Measurements from ENCODE around the gene ARHGAP26. TPM values are rescaled to one million over a fixed set of nuclear protein-coding genes. Genes with fewer than 3 reads are reported as not detected.

Gene ARHGAP26
- total RNA-seq, 2 experiments from 2014 or later = 12.8 to 15.4 TPM

DNA sequence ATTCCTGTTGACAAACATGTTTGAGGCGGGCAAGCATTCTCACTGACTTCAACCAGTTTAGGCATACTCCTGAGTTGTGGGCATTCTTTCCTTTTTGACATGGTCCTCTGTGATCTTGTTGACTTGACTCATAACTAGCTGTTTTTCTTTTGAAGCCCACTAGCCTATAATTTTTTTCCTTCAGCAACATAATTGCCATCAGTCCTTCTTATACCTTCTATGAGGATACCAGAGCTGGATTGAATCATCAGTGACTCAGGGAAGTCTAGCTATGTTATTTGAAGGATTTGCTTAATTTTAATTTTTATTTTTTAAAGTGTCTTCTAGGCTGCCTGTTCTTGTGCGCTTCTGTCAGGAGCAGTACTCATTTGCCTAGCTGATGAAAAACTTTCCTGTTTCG is 373.8 kb downstream of the ARHGAP26 start:
- intact Hi-C loops (cut with DNase I, micrococcal nuclease) = no loop called here
- Mint-ChIP-seq H3K4me1 (peaks cover 6% of the 10 kb centered on the region), H3K36me3 (ENCODE audit: low read depth) (peaks cover 6% of the 10 kb centered on the region), H3K9me3 (ENCODE audit: low read depth) (no peaks in the 10 kb centered on the region), H3K4me3 (no peak overlapping the region), H3K27ac (no peak overlapping the region), H3K27me3 (no peaks in the 10 kb centered on the region)
- ChIA-PET CTCF (interaction anchor here (0.7 kb wide), 1 partner anchor 458 kb away, joined by 3 read pairs; the partner anchor contains the start of gene FGF1), POLR2A (no interaction called here)
- DNase-seq (no peak), ATAC-seq (no peak)

DNA sequence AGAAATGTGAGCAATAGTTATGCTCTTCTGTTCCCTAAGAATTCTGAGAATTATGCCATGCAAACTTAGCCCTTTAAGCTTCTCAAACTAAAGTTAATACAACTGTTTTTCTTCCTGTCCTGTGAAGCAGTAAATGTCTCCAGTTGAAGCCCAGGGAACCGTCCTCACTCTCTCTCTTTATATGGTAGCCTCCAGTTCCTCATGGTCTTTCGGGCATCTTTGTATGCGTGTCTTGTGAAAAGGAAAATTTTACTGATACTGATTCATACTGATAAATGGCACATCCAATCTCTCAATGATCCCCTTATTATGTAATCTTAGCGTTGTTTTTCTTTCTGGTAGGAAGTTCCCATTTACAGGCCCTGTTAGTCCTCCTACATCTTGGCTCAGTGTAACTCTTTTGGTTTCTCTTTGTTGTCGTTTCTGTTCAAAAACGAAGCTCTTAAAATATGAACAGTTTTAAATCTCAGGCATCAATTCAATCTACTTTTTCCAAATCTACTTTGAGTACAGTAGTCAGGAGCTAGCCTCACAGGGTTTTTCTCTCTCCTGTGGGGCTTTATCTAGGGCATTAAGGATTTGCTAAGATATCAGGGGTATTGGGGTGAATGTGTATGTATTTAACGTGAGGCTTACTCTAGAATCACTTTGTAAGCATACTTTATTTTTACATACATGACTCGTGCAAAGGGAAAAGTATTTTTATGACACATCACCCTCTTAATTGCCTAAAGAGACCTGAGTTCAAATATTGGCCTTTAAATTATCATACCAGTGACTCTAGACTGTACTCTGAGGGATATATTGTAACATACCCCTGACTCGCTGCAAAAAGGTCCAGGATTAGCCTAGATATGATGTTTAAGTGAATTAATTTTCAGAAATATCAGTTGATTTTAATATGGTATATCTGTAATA is 375.3 kb downstream of the ARHGAP26 start:
- peaks cover 6% of the 10 kb centered on the region for H3K36me3 Mint-ChIP-seq (ENCODE audit: low read depth)
- CTCF ChIA-PET = interaction anchor here (0.7 to 1.0 kb wide), 3 partner anchors 38 to 412 kb away, joined by 3 read pairs; no protein-coding TSS in a partner anchor
- POLR2A ChIA-PET = interaction anchor here (0.6 kb wide), 1 partner anchor 95 kb away, joined by 5 read pairs; no protein-coding TSS in a partner anchor
- peak; percentile 26 for ATAC-seq
- no peaks in the 10 kb centered on the region for H3K9me3 Mint-ChIP-seq (ENCODE audit: low read depth)
- no peaks in the 10 kb centered on the region for H3K27me3 Mint-ChIP-seq
- DNase-seq = no peak
- no peak overlapping the region for H3K4me3 Mint-ChIP-seq
- intact Hi-C loops (cut with DNase I, micrococcal nuclease) = no loop called here
- H3K4me1 Mint-ChIP-seq = peaks cover 6% of the 10 kb centered on the region
- peak overlapping the region; percentile 18 for H3K27ac Mint-ChIP-seq

DNA sequence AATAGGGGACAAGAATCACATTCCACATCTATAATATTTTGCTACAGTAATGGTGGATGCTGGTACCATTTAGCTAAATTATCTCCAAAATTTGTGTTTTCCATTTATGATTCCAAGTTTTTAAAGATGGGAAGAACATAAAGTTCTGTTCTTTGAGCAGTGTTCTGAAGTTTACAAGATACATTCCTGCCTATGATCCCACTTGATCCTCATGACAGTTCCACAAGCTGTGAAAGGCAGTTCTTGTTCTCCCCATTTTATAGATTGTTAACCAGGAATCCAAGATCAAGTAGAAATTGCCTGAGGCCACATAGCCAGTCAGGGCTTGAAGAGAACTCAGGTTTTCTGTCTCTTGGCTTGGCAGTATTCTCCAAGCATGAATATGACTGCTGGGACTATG is 376.0 kb downstream of the ARHGAP26 start:
- H3K27me3 Mint-ChIP-seq = no peaks in the 10 kb centered on the region
- H3K36me3 Mint-ChIP-seq (ENCODE audit: low read depth) = peaks cover 6% of the 10 kb centered on the region
- no peak for ATAC-seq
- H3K4me1 Mint-ChIP-seq = peaks cover 6% of the 10 kb centered on the region
- ChIA-PET POLR2A (interaction anchor here (0.6 kb wide), 1 partner anchor 96 kb away, joined by 5 read pairs; no protein-coding TSS in a partner anchor), CTCF (interaction anchor here (1.0 kb wide), 1 partner anchor 37 kb away, joined by 3 read pairs; no protein-coding TSS in a partner anchor)
- no peak overlapping the region for H3K4me3 Mint-ChIP-seq
- intact Hi-C loops (cut with DNase I, micrococcal nuclease) = no loop called here
- H3K27ac Mint-ChIP-seq = no peak overlapping the region
- no peaks in the 10 kb centered on the region for H3K9me3 Mint-ChIP-seq (ENCODE audit: low read depth)
- no peak for DNase-seq

DNA sequence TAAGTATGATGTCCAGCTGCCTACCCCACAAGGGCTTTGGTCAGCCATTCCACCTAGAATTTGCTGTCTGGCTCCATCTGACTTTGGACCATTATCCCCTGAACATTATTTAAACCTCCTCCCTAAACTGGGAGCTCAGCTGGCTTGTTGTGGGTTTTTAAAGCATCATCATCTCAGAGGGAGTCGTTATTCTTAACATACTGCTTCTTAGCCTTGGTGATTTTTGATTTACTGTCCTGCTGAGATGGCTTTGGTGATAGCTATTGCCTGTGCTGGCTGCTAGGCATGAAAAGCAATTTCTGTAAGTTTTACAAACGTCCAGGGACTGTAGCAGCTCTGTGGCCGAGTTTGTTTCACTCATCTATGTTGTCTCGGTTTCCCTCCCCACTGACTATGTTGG is 377.2 kb downstream of the ARHGAP26 start:
- H3K9me3 Mint-ChIP-seq (ENCODE audit: low read depth) = no peaks in the 10 kb centered on the region
- no peak for ATAC-seq
- H3K4me1 Mint-ChIP-seq = peaks cover 6% of the 10 kb centered on the region
- ChIA-PET CTCF (no interaction called here), POLR2A (no interaction called here)
- intact Hi-C loops (cut with DNase I, micrococcal nuclease) = no loop called here
- H3K4me3 Mint-ChIP-seq = no peak overlapping the region
- no peak overlapping the region for H3K27ac Mint-ChIP-seq
- H3K27me3 Mint-ChIP-seq = no peaks in the 10 kb centered on the region
- DNase-seq = no peak
- H3K36me3 Mint-ChIP-seq (ENCODE audit: low read depth) = peaks cover 8% of the 10 kb centered on the region

DNA sequence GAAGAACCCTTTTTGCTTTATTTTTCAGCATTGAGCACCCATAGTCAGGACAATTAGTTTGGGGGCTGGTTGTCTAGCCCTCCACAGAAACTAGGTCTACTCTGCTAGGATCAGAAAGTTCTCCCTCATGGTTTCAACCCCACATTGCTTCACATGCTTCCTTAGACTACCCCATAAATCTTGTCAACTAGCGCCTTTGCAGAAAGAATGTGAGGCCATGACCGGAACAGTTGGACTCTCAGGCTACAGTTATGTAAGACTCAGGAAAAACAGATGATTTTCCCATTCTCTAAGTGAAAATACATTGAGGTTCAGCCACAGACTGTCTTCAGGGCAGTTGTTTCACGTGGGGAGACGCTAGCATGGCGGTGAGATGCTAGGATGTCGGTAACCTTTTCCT is 377.7 kb downstream of the ARHGAP26 start:
- Mint-ChIP-seq H3K36me3 (ENCODE audit: low read depth) (peaks cover 8% of the 10 kb centered on the region), H3K9me3 (ENCODE audit: low read depth) (no peaks in the 10 kb centered on the region), H3K27ac (no peak overlapping the region), H3K4me3 (no peak overlapping the region), H3K4me1 (peaks cover 6% of the 10 kb centered on the region), H3K27me3 (no peaks in the 10 kb centered on the region)
- ChIA-PET POLR2A (no interaction called here), CTCF (no interaction called here)
- ATAC-seq (no peak), DNase-seq (no peak)
- intact Hi-C loops (cut with DNase I, micrococcal nuclease) = no loop called here

DNA sequence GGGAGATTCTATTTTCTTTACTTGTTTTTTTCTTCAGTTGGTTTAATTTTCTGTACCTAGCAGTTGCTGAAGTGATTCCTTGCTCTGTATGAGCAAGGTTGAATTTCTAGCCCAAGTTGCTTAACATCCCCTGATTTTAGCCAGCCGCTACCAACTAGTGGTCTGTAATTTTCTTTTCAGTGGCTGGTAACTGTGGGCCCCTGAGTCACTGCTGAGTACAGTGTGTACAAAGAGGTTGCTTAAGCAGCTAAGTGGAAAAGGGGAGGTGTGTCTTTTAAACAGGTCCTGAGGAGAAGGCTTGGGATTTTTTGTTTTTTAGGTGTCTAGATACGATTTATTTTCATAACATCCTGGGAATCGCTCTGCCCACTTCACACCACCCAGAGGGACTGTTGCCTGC is 378.6 kb downstream of the ARHGAP26 start:
- no peak overlapping the region for H3K4me3 Mint-ChIP-seq
- H3K9me3 Mint-ChIP-seq (ENCODE audit: low read depth) = no peaks in the 10 kb centered on the region
- DNase-seq = no peak
- POLR2A ChIA-PET = no interaction called here
- no peaks in the 10 kb centered on the region for H3K27me3 Mint-ChIP-seq
- CTCF ChIA-PET = no interaction called here
- H3K4me1 Mint-ChIP-seq = peaks cover 6% of the 10 kb centered on the region
- peaks cover 8% of the 10 kb centered on the region for H3K36me3 Mint-ChIP-seq (ENCODE audit: low read depth)
- intact Hi-C loops (cut with DNase I, micrococcal nuclease) = no loop called here
- ATAC-seq = no peak
- H3K27ac Mint-ChIP-seq = no peak overlapping the region

DNA sequence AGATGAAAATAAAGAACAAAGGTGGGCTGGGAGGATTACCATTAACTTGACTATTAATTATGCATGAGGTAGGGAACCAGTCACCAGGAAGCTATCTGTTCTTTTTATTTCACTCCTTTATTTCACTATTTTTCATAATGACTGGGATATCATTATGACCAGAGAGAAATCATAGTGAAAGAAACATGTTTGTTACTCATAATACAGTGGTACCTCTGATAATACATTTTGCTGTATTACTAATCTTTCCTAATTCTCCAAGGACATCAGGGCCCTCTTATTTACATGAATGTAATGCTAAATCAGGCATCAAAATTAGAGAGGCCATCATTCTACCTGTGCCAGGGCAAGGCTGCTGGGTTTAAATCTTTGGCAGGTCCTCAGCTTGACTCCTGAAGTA is 379.6 kb downstream of the ARHGAP26 start:
- Mint-ChIP-seq H3K4me3 (no peak overlapping the region), H3K36me3 (ENCODE audit: low read depth) (peaks cover 8% of the 10 kb centered on the region), H3K27me3 (no peaks in the 10 kb centered on the region), H3K4me1 (peaks cover 6% of the 10 kb centered on the region), H3K27ac (no peak overlapping the region), H3K9me3 (ENCODE audit: low read depth) (no peaks in the 10 kb centered on the region)
- ChIA-PET CTCF (no interaction called here), POLR2A (no interaction called here)
- ATAC-seq = peak; percentile 12
- DNase-seq = no peak
- intact Hi-C loops (cut with DNase I, micrococcal nuclease) = no loop called here

DNA sequence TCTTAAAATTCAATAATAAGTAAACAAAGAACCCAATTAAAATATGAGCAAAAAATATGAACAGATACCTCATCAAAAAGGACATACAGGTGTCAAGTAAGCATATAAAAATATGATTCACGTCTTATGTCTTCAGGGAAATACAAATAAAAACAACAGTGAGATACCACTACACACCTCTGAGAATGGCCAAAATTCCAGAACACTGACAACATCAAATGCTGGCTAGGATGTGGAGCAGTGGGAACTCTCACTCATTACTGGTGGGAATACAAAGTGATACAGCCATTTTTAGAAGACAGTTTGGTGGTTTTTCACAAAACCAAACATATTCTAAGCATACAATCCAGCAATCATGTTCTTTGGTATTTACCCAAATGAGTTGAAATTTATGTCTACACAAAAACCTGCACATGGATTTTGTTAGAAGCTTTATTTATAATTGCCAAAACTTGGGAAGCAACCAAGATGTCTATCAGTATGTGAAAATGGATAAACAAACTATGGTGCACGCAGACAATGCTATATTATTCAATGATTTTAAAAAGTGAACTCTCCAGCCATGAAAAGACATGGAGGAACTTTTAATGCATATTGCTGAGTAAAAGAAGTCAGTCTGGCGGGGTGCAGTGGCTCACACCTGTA is 381.0 kb downstream of the ARHGAP26 start:
- Mint-ChIP-seq H3K9me3 (ENCODE audit: low read depth) (no peaks in the 10 kb centered on the region), H3K27ac (no peak overlapping the region), H3K4me3 (no peak overlapping the region), H3K27me3 (no peaks in the 10 kb centered on the region), H3K36me3 (ENCODE audit: low read depth) (peaks cover 8% of the 10 kb centered on the region), H3K4me1 (no peaks in the 10 kb centered on the region)
- DNase-seq (no peak), ATAC-seq (no peak)
- ChIA-PET POLR2A (no interaction called here), CTCF (no interaction called here)
- intact Hi-C loops (cut with DNase I, micrococcal nuclease) = no loop called here

DNA sequence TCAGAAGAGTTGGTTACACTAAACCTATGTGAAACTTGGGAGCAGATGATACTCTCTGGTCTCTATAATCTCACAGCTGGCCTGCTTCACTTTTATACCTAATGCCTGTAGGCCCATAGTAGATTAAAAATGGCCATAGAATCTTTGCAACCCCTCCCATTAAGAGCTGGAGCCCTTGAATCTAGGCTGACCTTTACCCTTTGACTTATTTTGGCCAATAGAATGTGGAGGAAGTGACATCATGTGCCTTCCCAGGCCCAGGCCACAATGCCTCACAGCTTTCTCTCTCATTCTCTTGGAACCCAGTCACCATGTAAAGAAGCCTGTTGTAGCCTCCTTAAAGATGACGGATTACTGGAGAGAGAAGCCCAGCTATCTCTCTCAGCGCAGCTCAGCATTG is 382.3 kb downstream of the ARHGAP26 start:
- no peaks in the 10 kb centered on the region for H3K27me3 Mint-ChIP-seq
- ATAC-seq = no peak

DNA sequence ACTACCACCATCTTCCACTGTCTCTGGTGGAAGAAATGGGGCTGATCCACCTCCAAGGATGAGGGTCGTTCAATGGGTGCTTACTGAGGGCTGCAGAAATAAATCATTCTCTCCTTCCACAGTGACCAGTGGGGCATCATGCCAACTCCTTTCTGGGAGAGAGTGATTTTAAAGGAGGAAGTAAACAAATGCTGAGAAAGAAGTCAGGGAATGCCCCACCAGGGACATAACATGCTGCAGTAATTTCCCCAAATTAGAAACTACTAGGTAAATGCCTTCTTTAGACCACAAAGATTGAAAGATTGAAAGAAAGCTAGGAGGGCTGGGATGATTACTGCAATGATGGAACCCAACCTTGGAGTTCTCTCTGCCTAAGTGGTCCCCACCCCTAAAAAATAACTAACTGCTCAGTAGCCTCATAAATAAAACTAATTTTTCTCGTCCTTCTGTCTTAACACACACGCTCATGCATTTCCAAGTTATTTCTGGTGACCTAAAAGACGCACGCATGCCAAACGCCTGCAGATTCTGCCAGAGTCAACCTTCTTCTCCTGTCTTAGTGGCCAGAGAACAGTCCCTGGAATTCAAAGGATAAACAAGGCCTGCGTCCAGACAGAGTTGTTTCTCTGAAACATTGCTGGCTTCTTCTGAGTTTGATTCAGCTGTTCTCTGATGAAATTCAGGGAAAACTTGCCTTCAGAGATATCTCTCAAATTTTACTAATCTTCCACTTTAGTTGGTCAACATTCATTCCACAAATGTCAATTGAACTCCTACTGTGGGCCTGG is 383.3 kb downstream of the ARHGAP26 start:
- ChIA-PET POLR2A (no interaction called here), CTCF (no interaction called here)
- no peaks in the 10 kb centered on the region for H3K27me3 Mint-ChIP-seq
- H3K4me3 Mint-ChIP-seq = no peak overlapping the region
- DNase-seq (no peak), ATAC-seq (no peak)
- peaks cover 5% of the 10 kb centered on the region for H3K36me3 Mint-ChIP-seq (ENCODE audit: low read depth)
- intact Hi-C loops (cut with DNase I, micrococcal nuclease) = no loop called here
- H3K4me1 Mint-ChIP-seq = no peaks in the 10 kb centered on the region
- H3K27ac Mint-ChIP-seq = no peak overlapping the region
- no peaks in the 10 kb centered on the region for H3K9me3 Mint-ChIP-seq (ENCODE audit: low read depth)

More for the DNA sequence above, 382.3 kb downstream of the ARHGAP26 start:
- no peaks in the 10 kb centered on the region for H3K4me1 Mint-ChIP-seq
- H3K9me3 Mint-ChIP-seq (ENCODE audit: low read depth) = no peaks in the 10 kb centered on the region
- no peak overlapping the region for H3K27ac Mint-ChIP-seq
- no peak for DNase-seq
- peaks cover 10% of the 10 kb centered on the region for H3K36me3 Mint-ChIP-seq (ENCODE audit: low read depth)
- no peak overlapping the region for H3K4me3 Mint-ChIP-seq
- POLR2A ChIA-PET = no interaction called here
- CTCF ChIA-PET = no interaction called here
- intact Hi-C loops (cut with DNase I, micrococcal nuclease) = no loop called here

DNA sequence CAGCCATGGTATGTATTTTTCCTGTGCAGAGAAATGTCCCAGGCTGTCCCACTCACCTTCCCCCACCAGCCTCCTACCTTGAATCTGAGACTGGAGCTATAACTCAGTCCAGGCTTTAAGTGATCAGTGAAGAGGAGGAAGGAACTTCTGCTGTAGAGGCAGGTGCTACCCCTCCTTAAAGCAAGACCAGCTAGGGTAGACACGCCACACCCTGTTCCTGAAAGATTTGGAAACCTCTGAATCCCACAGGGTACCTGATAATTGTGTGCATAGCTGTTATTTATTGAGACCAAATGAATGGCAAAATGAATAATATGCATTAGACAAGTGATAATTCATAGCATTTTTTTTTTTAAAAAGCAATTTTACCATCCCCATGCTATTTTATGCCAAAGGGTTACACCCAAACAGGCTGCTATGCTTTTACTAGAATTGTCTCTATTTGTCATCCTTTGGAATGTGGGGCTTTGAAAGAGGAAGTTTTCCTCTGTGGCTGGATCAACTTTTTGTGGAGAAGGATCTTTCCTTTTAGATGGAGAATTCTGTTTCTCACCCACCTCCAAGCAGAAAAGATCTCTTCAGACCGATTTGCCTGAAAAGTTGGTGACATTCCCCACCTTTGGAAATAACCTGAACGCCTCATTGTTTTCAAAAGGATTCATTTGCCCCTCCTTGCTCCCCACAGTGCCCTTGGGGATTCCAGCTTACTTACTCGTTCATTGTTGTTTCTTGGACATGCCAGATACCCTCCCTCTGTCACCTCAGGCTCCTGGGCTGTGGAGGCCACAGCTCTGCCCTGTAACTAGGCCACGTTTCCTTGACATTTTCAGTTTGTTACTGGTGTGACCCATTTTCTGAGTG is 384.6 kb downstream of the ARHGAP26 start:
- Mint-ChIP-seq H3K9me3 (ENCODE audit: low read depth) (no peaks in the 10 kb centered on the region), H3K4me3 (no peak overlapping the region), H3K27ac (no peak overlapping the region), H3K4me1 (no peaks in the 10 kb centered on the region), H3K36me3 (ENCODE audit: low read depth) (peaks cover 5% of the 10 kb centered on the region), H3K27me3 (no peaks in the 10 kb centered on the region)
- CTCF ChIA-PET = interaction anchor here (0.6 kb wide), 1 partner anchor 46 kb away, joined by 3 read pairs; no protein-coding TSS in a partner anchor
- DNase-seq (no peak), ATAC-seq (no peak)
- intact Hi-C loops (cut with DNase I, micrococcal nuclease) = no loop called here
- POLR2A ChIA-PET = no interaction called here
